Gastroesophageal sphincter (tissue), 3 donors: ENCODE results near the gene SPPL2A.

Source experiments
- POLR2A ChIP-seq, 2 donors: fragments of 450-650 bp; IDR thresholded peaks; one replicate each; pipeline ENCODE4 v1.6.1; 2017; ENCODE audit warnings: antibody characterized with exemption in 2 of 2, mild to moderate bottlenecking in 2 of 2, moderate library complexity in 1 of 2
- TF ChIP-seq, protein P1 (sequence below), 4 experiments: fragments of 200-600 bp in 2 of 4; fragments of 450-650 bp in 2 of 4; sonication (generic) in 1 of 4; IDR thresholded peaks; one replicate each; pipeline ENCODE4 v1.5.1; 2017 to 2019; ENCODE audit warnings: antibody characterized with exemption in 4 of 4, mild to moderate bottlenecking in 2 of 4, moderate library complexity in 2 of 4

DNA sequence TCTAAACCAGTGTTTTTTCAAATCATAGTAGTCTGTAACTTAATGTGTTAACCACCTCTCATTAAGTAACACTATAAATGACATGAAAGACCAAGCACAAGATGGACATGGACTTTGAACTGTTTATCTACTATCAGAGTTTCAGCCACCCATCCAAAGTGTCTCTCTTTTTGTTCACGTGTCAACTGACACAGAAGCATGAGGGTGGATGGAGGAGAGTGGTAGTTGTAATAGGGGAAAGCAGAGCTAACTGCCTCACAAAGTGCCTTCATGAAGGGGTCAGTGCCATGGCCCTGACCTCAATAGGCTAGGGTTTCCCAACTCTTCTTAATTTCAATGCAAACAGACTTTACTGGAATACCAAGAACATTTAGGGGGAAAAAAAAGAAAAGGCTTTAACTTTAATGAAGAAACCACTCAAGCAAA lies 46.8 kb downstream of the SPPL2A start:
- TF ChIP-seq, protein P1, sequence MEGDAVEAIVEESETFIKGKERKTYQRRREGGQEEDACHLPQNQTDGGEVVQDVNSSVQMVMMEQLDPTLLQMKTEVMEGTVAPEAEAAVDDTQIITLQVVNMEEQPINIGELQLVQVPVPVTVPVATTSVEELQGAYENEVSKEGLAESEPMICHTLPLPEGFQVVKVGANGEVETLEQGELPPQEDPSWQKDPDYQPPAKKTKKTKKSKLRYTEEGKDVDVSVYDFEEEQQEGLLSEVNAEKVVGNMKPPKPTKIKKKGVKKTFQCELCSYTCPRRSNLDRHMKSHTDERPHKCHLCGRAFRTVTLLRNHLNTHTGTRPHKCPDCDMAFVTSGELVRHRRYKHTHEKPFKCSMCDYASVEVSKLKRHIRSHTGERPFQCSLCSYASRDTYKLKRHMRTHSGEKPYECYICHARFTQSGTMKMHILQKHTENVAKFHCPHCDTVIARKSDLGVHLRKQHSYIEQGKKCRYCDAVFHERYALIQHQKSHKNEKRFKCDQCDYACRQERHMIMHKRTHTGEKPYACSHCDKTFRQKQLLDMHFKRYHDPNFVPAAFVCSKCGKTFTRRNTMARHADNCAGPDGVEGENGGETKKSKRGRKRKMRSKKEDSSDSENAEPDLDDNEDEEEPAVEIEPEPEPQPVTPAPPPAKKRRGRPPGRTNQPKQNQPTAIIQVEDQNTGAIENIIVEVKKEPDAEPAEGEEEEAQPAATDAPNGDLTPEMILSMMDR (IDR thresholded peaks at IDR 0.05), result no peak
- no peak for TF ChIP-seq POLR2A (IDR thresholded peaks at IDR 0.05)
